Measurements from ENCODE around the gene SLAMF1. TPM values are rescaled to one million over a fixed set of nuclear protein-coding genes. Genes with fewer than 3 reads are reported as not detected.

The SLAMF1 gene
- total RNA-seq, 4 donors from 2014 or later = 1.1 to 2.2 (median 1.7) TPM; not detected in 1

GRCh38 chr1:160619742-160620277 is 27.0 kb downstream of the SLAMF1 start:
- Histone ChIP-seq H3K4me1 (no peaks in the 10 kb centered on the region), H3K36me3 (no peaks in the 10 kb centered on the region), H3K27ac (no peak overlapping the region), H3K4me3 (no peak overlapping the region), H3K9me3 (no peaks in the 10 kb centered on the region), H3K27me3 (no peaks in the 10 kb centered on the region)
- no peak for DNase-seq
- intact Hi-C loops (cut with DNase I) = no loop called here
- TF ChIP-seq POLR2A (IDR thresholded peaks at IDR 0.05) (no peak), CTCF (IDR thresholded peaks at IDR 0.05) (no peak)
- WGBS, 2 donors = 82 to 91% methylated on average over 4 of the region's 4 CpGs

GRCh38 chr1:160618763-160619274 is 28.0 kb downstream of the SLAMF1 start:
- Histone ChIP-seq H3K9me3 (no peaks in the 10 kb centered on the region), H3K27me3 (no peaks in the 10 kb centered on the region), H3K27ac (no peak overlapping the region), H3K4me1 (no peaks in the 10 kb centered on the region), H3K36me3 (no peaks in the 10 kb centered on the region), H3K4me3 (no peak overlapping the region)
- TF ChIP-seq POLR2A (IDR thresholded peaks at IDR 0.05) = no peak
- TF ChIP-seq CTCF (IDR thresholded peaks at IDR 0.05) = peak in 4 of 6 experiments; percentile 20 to 59 (median 36)
- intact Hi-C loops (cut with DNase I) = no loop called here
- WGBS, 2 donors = 86 to 89% methylated on average over 3 of the region's 3 CpGs
- no peak for DNase-seq

- Histone ChIP-seq H3K27ac (no peak overlapping the region), H3K36me3 (no peaks in the 10 kb centered on the region), H3K4me3 (no peak overlapping the region), H3K27me3 (no peaks in the 10 kb centered on the region), H3K4me1 (no peaks in the 10 kb centered on the region), H3K9me3 (no peaks in the 10 kb centered on the region)
- 75 to 95% methylated on average over 1 of the region's 1 CpG for WGBS, 2 donors
- TF ChIP-seq POLR2A (IDR thresholded peaks at IDR 0.05) (no peak), CTCF (IDR thresholded peaks at IDR 0.05) (no peak)
- no peak for DNase-seq
- intact Hi-C loops (cut with DNase I) = no loop called here
Measured at GRCh38 chr1:160618327-160618726, 28.5 kb downstream of the SLAMF1 start.

- no peak for TF ChIP-seq POLR2A (IDR thresholded peaks at IDR 0.05)
- no peak for TF ChIP-seq CTCF (IDR thresholded peaks at IDR 0.05)
- H3K4me3 ChIP-seq = no peak overlapping the region
- H3K36me3 ChIP-seq = no peaks in the 10 kb centered on the region
- no peaks in the 10 kb centered on the region for H3K4me1 ChIP-seq
- H3K27me3 ChIP-seq = peaks cover 0 to 12% (median 0%) of the 10 kb centered on the region in 4 donors
- WGBS, 2 donors = 57 to 71% methylated on average over 2 of the region's 2 CpGs
- no peak overlapping the region for H3K27ac ChIP-seq
- no peaks in the 10 kb centered on the region for H3K9me3 ChIP-seq
- no peak for DNase-seq
- intact Hi-C loops (cut with DNase I) = no loop called here
Measured at GRCh38 chr1:160615660-160616059, 31.2 kb downstream of the SLAMF1 start.

- no peak overlapping the region for H3K4me3 ChIP-seq
- DNase-seq = no peak
- H3K36me3 ChIP-seq = no peaks in the 10 kb centered on the region
- WGBS, 2 donors = 76 to 81% methylated on average over 3 to 5 of the region's 5 CpGs
- no peaks in the 10 kb centered on the region for H3K4me1 ChIP-seq
- TF ChIP-seq CTCF (IDR thresholded peaks at IDR 0.05) (no peak), POLR2A (IDR thresholded peaks at IDR 0.05) (no peak)
- H3K27me3 ChIP-seq = peaks cover 0 to 18% (median 0%) of the 10 kb centered on the region in 4 donors
- no peaks in the 10 kb centered on the region for H3K9me3 ChIP-seq
- no peak overlapping the region for H3K27ac ChIP-seq
- intact Hi-C loops (cut with DNase I) = no loop called here
Measured at GRCh38 chr1:160614410-160614809, 32.4 kb downstream of the SLAMF1 start.
